Thyroid gland (tissue), 4 donors: ENCODE measurements around the gene ZNF611. TPM values are rescaled to one million over a fixed set of nuclear protein-coding genes. Genes with fewer than 3 reads are reported as not detected.
"Not testable (repeated sequence)": the region's sequence is repeated elsewhere in the genome, so short reads cannot be mapped to it uniquely, and the experiment has no call there.

Experiments used
- DNase-seq, 2 donors: peaks; one replicate each; pipeline ENCODE4 v3.0.0-alpha.2; 2019
- H3K27ac ChIP-seq, 3 donors: fragments of 200-600 bp; sonication (generic); 1 replicate in 2 of 3; 2 replicates in 1 of 3; pipeline ENCODE4 v1.5.1; 2016 to 2019; ENCODE audit warnings: mild to moderate bottlenecking in 1 of 3, moderate library complexity in 1 of 3
- H3K27me3 ChIP-seq: fragments of 200-600 bp; sonication (generic); one replicate; pipeline ENCODE4 v1.5.1; 2019
- H3K36me3 ChIP-seq, 2 donors: fragments of 200-600 bp; sonication (generic); one replicate each; pipeline ENCODE4 v1.5.1; 2016 to 2019
- H3K4me1 ChIP-seq, 2 donors: fragments of 200-600 bp; sonication (generic); one replicate each; pipeline ENCODE4 v1.5.1; 2017 to 2019
- H3K4me3 ChIP-seq, 3 donors: fragments of 200-600 bp; sonication (generic); replicated peaks in 1 of 3; 1 replicate in 2 of 3; 2 replicates in 1 of 3; pipeline ENCODE4 v1.5.1; 2016; ENCODE audit warnings: mild to moderate bottlenecking in 1 of 3
- H3K9me3 ChIP-seq: fragments of 200-600 bp; sonication (generic); one replicate; pipeline ENCODE4 v1.5.1; 2017
- CTCF ChIP-seq, 6 experiments: fragments of 200-600 bp in 3 of 6; fragments of 450-650 bp in 3 of 6; sonication (generic) in 3 of 6; IDR thresholded peaks; one replicate each; pipeline ENCODE4 v1.5.1; 2016 to 2019; ENCODE audit warnings: antibody characterized with exemption in 6 of 6, mild to moderate bottlenecking in 2 of 6, inconsistent platforms in 1 of 6, moderate library complexity in 1 of 6
- POLR2A ChIP-seq, 2 donors: fragments of 450-650 bp; IDR thresholded peaks; one replicate each; pipeline ENCODE4 v1.6.1; 2017; ENCODE audit warnings: antibody characterized with exemption in 2 of 2, mild to moderate bottlenecking in 2 of 2, moderate library complexity in 1 of 2
- WGBS, 2 donors: methylation state at CpG; one replicate each; pipeline ENCODE4 v1.1.5; 2017; 5-methylcytosine and 5-hydroxymethylcytosine counted together
- intact Hi-C: fragments of 100-400 bp; cut with DNase I; formaldehyde crosslinking; loops from one replicate; pipeline ENCODE4 v1.15.1; 2023
- total RNA-seq, 4 donors: library from RNA; depleted of rRNA; stranded (reverse); fragments of >200 nt; gene quantifications; one replicate each; pipeline ENCODE4 v1.2.3, GENCODE V29; 2016

Gene ZNF611
- 10 to 100 TPM; 12.8 to 34.8 (median 24.5) TPM for total RNA-seq

- DNase-seq, result peak; percentile 98 to 99
- TF ChIP-seq CTCF (IDR thresholded peaks at IDR 0.05) (peak; percentile 35 to 79 (median 50)), POLR2A (IDR thresholded peaks at IDR 0.05) (peak in 1 of 2 donors; percentile 91)
- H3K4me3 ChIP-seq, result peak within 1 kb of the TSS; percentile 46 to 52 (median 47)
- intact Hi-C loops, result no loop called here
- peak within 1 kb of the TSS; percentile 66 to 85 (median 84) for H3K27ac ChIP-seq
- H3K36me3 ChIP-seq, result no peaks in the 10 kb centered on the region
- no peaks in the 10 kb centered on the region for H3K27me3 ChIP-seq
- H3K4me1 ChIP-seq, result peaks cover 13 to 28% of the 10 kb centered on the region in 2 donors
- 11 to 14% methylated on average over 26 to 35 of the region's 38 CpGs for WGBS, 2 donors
- no peaks in the 10 kb centered on the region for H3K9me3 ChIP-seq
These were observed at the start of gene ZNF611 for GRCh38 chr19:52734893-52735661. Gene ZNF611 (minus strand): TSS chr19:52735044. CDS start chr19:52715894, 19,150 bp downstream.

- H3K4me1 ChIP-seq, H3K4me3 ChIP-seq, H3K27me3 ChIP-seq, intact Hi-C loops, H3K9me3 ChIP-seq, H3K27ac ChIP-seq, DNase-seq, H3K36me3 ChIP-seq: not testable (repeated sequence)
- WGBS, 2 donors, result 83 to 93% methylated on average over 2 of the region's 2 CpGs
These were observed 48.0 kb upstream of the ZNF611 start for GRCh38 chr19:52782864-52783263.

GRCh38 chr19:52778811-52779210 is 44.0 kb upstream of the ZNF611 start:
- TF ChIP-seq POLR2A (IDR thresholded peaks at IDR 0.05) (no peak), CTCF (IDR thresholded peaks at IDR 0.05) (no peak)
- intact Hi-C loops, result no loop called here
- Histone ChIP-seq H3K27ac (no peak overlapping the region), H3K4me3 (no peak overlapping the region), H3K36me3 (peaks cover 0 to under 1% of the 10 kb centered on the region in 2 donors), H3K27me3 (no peaks in the 10 kb centered on the region), H3K4me1 (no peaks in the 10 kb centered on the region), H3K9me3 (no peaks in the 10 kb centered on the region)
- WGBS, 2 donors, result 63 to 70% methylated on average over 3 of the region's 3 CpGs
- DNase-seq, result no peak

GRCh38 chr19:52756447-52756846 is 21.6 kb upstream of the ZNF611 start:
- intact Hi-C loops, DNase-seq, H3K27me3 ChIP-seq, H3K36me3 ChIP-seq, H3K4me1 ChIP-seq, H3K9me3 ChIP-seq, H3K4me3 ChIP-seq, H3K27ac ChIP-seq: not testable (repeated sequence)
- WGBS, 2 donors, result 91 to 94% methylated on average over 2 of the region's 2 CpGs

GRCh38 chr19:52749780-52750179 is 14.9 kb upstream of the ZNF611 start:
- no peak overlapping the region for H3K27ac ChIP-seq
- H3K36me3 ChIP-seq, result no peaks in the 10 kb centered on the region
- H3K9me3 ChIP-seq, result no peaks in the 10 kb centered on the region
- no peaks in the 10 kb centered on the region for H3K27me3 ChIP-seq
- TF ChIP-seq CTCF (IDR thresholded peaks at IDR 0.05), result no peak
- no peak for TF ChIP-seq POLR2A (IDR thresholded peaks at IDR 0.05)
- intact Hi-C loops, result loop anchor here (10.0 kb wide), 1 partner anchor 505 kb away; no protein-coding TSS in a partner anchor
- H3K4me3 ChIP-seq, result no peak overlapping the region
- no peaks in the 10 kb centered on the region for H3K4me1 ChIP-seq
- no peak for DNase-seq
- 66 to 83% methylated on average over 4 of the region's 4 CpGs for WGBS, 2 donors

- intact Hi-C loops, result loop anchor here (10.0 kb wide), 1 partner anchor 504 kb away; no protein-coding TSS in a partner anchor
- 22 to 24% methylated on average over 8 of the region's 8 CpGs for WGBS, 2 donors
- H3K36me3 ChIP-seq, result no peaks in the 10 kb centered on the region
- H3K4me1 ChIP-seq, result no peaks in the 10 kb centered on the region
- H3K27me3 ChIP-seq, result no peaks in the 10 kb centered on the region
- TF ChIP-seq CTCF (IDR thresholded peaks at IDR 0.05), result peak in 5 of 6 experiments; percentile 21 to 64 (median 40)
- TF ChIP-seq POLR2A (IDR thresholded peaks at IDR 0.05), result no peak
- no peak overlapping the region for H3K4me3 ChIP-seq
- H3K27ac ChIP-seq, result no peak overlapping the region
- peak in 1 of 2 donors; percentile 37 for DNase-seq
- no peaks in the 10 kb centered on the region for H3K9me3 ChIP-seq
These were observed 13.6 kb upstream of the ZNF611 start for GRCh38 chr19:52748336-52748950.

- DNase-seq, H3K9me3 ChIP-seq, H3K4me1 ChIP-seq, H3K36me3 ChIP-seq, H3K27ac ChIP-seq, H3K4me3 ChIP-seq, H3K27me3 ChIP-seq: not testable (repeated sequence)
- intact Hi-C loops, result loop anchor here (10.0 kb wide), 1 partner anchor 501 kb away; no protein-coding TSS in a partner anchor
- WGBS, 2 donors, result 65 to 67% methylated on average over 10 of the region's 10 CpGs
These were observed 11.1 kb upstream of the ZNF611 start for GRCh38 chr19:52745919-52746318.
